Smooth muscle cell (in vitro differentiated cells): ENCODE measurements around the gene KCNG4. TPM values are rescaled to one million over a fixed set of nuclear protein-coding genes. Genes with fewer than 3 reads are reported as not detected.

Experiments used
- DNase-seq: peaks from one replicate; lab custom pipeline; 2025; ENCODE audit not compliant: unreplicated experiment; lab: John Stamatoyannopoulos, UW
- H2AFZ ChIP-seq: fragments of 200-600 bp; sonication (generic); 2 replicates; pipeline ENCODE4 v1.6.0; 2016; ENCODE audit warnings: antibody characterized with exemption, low read depth, mild to moderate bottlenecking
- H3F3A ChIP-seq: fragments of 200-600 bp; sonication (generic); 2 replicates; pipeline ENCODE4 v1.6.0; 2017; ENCODE audit warnings: antibody characterized with exemption, low read depth
- H3K27ac ChIP-seq: fragments of 200-600 bp; sonication (generic); 2 replicates; pipeline ENCODE4 v1.5.1; 2016; ENCODE audit warnings: low read depth, mild to moderate bottlenecking
- H3K27me3 ChIP-seq: fragments of 200-600 bp; sonication (generic); 2 replicates; pipeline ENCODE4 v1.6.1; 2016; ENCODE audit warnings: low read depth, mild to moderate bottlenecking
- H3K36me3 ChIP-seq: fragments of 200-600 bp; sonication (generic); 2 replicates; pipeline ENCODE4 v1.5.1; 2016; ENCODE audit warnings: low read depth
- H3K4me1 ChIP-seq: fragments of 200-600 bp; sonication (generic); 2 replicates; pipeline ENCODE4 v1.5.1; 2016; ENCODE audit warnings: low read depth
- H3K4me2 ChIP-seq: fragments of 200-600 bp; sonication (generic); 2 replicates; pipeline ENCODE4 v1.6.0; 2016; ENCODE audit warnings: mild to moderate bottlenecking
- H3K4me3 ChIP-seq: fragments of 200-600 bp; sonication (generic); 2 replicates; pipeline ENCODE4 v1.5.1; 2016; ENCODE audit warnings: mild to moderate bottlenecking
- H3K79me2 ChIP-seq: fragments of 200-600 bp; sonication (generic); 2 replicates; pipeline ENCODE4 v1.6.0; 2016; ENCODE audit warnings: low read depth, mild to moderate bottlenecking
- H3K9ac ChIP-seq: fragments of 200-600 bp; sonication (generic); 2 replicates; pipeline ENCODE4 v1.6.0; 2016; ENCODE audit warnings: low read depth
- H3K9me3 ChIP-seq: fragments of 200-600 bp; sonication (generic); replicated peaks from 2 replicates; pipeline ENCODE4 v1.5.1; 2016; ENCODE audit warnings: low read depth
- H4K20me1 ChIP-seq: fragments of 200-600 bp; sonication (generic); 2 replicates; pipeline ENCODE4 v1.6.0; 2016; ENCODE audit warnings: low read depth
- WGBS: methylation state at CpG from one replicate; pipeline ENCODE4 v1.1.7; 2016; ENCODE audit warnings: low lambda C conversion rate; 5-methylcytosine and 5-hydroxymethylcytosine counted together
- polyA plus RNA-seq: library from polyadenylated mRNA; unstranded; fragments of >200 nt; fragmentation: Nextera tagmentation; extraction: Ambion mirVana; gene quantifications from 2 replicates; pipeline ENCODE4 v1.2.1, GENCODE V29; 2016
- total RNA-seq: library from RNA; depleted of rRNA; stranded (reverse); fragments of >200 nt; gene quantifications from 2 replicates; pipeline ENCODE4 v1.2.3, GENCODE V29; 2014
- TF ChIP-seq, protein P1 (sequence below): fragments of 200-600 bp; sonication (generic); IDR thresholded peaks from 2 replicates; pipeline ENCODE4 v1.5.1; 2017; ENCODE audit warnings: borderline replicate concordance, mild to moderate bottlenecking, antibody characterized with exemption; ENCODE audit not compliant: insufficient read depth, poor library complexity, severe bottlenecking

The KCNG4 gene
- total and polyA plus RNA-seq, 2 experiments from 2014 or later, result not detected

DNA sequence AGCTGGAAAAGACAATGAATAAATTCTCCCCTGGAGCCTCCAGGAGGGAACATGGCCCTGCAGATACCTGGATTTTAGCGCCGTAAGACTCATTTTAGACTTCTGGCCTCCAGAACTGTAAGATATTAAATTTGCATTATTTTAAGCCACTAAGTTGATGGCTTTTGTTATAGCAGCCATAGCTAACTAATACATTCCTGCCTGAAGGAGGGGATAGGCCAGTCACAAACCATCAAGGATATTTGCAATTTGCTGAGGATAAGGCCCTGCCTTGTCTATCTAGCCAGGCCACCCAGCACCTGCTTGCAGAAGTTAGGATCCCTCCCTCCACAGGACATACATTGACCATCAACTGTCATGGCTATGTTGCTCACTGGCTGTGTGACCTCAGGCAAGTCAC is 4.9 kb upstream of the KCNG4 start:
- Histone ChIP-seq H3K79me2 (no peaks in the 10 kb centered on the region), H4K20me1 (no peaks in the 10 kb centered on the region), H3K9ac (no peak overlapping the region), H3K4me3 (no peak overlapping the region), H3K9me3 (no peaks in the 10 kb centered on the region), H3K36me3 (no peaks in the 10 kb centered on the region), H3F3A (no peaks in the 10 kb centered on the region), H3K27ac (no peak overlapping the region), H3K4me2 (no peak overlapping the region), H2AFZ (no peak overlapping the region), H3K4me1 (no peaks in the 10 kb centered on the region), H3K27me3 (peaks cover 2% of the 10 kb centered on the region)
- TF ChIP-seq, protein P1, sequence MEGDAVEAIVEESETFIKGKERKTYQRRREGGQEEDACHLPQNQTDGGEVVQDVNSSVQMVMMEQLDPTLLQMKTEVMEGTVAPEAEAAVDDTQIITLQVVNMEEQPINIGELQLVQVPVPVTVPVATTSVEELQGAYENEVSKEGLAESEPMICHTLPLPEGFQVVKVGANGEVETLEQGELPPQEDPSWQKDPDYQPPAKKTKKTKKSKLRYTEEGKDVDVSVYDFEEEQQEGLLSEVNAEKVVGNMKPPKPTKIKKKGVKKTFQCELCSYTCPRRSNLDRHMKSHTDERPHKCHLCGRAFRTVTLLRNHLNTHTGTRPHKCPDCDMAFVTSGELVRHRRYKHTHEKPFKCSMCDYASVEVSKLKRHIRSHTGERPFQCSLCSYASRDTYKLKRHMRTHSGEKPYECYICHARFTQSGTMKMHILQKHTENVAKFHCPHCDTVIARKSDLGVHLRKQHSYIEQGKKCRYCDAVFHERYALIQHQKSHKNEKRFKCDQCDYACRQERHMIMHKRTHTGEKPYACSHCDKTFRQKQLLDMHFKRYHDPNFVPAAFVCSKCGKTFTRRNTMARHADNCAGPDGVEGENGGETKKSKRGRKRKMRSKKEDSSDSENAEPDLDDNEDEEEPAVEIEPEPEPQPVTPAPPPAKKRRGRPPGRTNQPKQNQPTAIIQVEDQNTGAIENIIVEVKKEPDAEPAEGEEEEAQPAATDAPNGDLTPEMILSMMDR, result no peak
- 92% methylated on average over 2 of the region's 2 CpGs for WGBS
- DNase-seq, result no peak

DNA sequence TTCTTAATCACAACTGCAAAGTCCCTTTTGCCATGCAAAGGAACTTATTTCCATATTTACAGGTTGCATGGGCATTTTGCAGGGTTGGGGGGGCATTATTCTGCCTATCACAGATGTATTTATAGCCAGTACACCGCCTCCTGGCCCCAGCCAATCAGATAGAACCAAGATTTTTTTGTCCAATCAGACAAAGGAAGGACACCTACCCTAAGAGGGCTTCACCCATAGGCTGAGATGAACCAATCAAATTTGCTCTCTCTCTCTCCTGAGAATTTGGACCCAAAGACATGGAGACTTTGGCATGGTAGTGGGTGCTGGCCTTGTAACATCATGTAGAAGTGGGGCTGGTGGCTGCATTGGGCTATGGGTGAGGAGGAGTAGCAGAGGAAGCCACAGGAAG is 3.9 kb upstream of the KCNG4 start:
- TF ChIP-seq, protein P1, result no peak
- no peak overlapping the region for H2AFZ ChIP-seq
- no peak overlapping the region for H3K4me2 ChIP-seq
- peaks cover 8% of the 10 kb centered on the region for H3K27me3 ChIP-seq
- H3K9me3 ChIP-seq, result no peaks in the 10 kb centered on the region
- WGBS, result 87% methylated on average over 1 of the region's 1 CpG
- H3F3A ChIP-seq, result no peaks in the 10 kb centered on the region
- H3K27ac ChIP-seq, result no peak overlapping the region
- no peaks in the 10 kb centered on the region for H3K36me3 ChIP-seq
- no peaks in the 10 kb centered on the region for H3K4me1 ChIP-seq
- no peak overlapping the region for H3K4me3 ChIP-seq
- H4K20me1 ChIP-seq, result no peaks in the 10 kb centered on the region
- no peaks in the 10 kb centered on the region for H3K79me2 ChIP-seq
- no peak for DNase-seq
- no peak overlapping the region for H3K9ac ChIP-seq

DNA sequence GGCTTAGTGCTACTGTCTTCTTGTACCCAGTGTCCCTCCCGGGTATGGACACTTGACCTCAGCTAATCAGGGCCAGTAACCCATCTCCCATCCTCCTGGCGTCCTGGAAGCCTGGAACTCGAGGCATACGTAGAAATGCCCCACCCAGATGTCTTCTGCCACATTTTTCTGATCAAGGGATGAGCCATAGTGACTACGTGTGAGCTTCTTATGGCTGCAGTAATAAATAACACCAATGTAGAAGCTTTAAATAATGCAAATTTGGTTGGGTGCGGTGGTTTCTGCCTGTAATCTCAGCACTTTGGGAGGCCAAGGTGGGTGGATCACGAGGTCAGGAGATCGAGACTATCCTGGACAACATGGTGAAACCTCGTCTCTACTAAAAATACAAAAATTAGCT is 3.0 kb upstream of the KCNG4 start:
- H3K9ac ChIP-seq, result no peak overlapping the region
- no peak overlapping the region for H3K4me2 ChIP-seq
- no peaks in the 10 kb centered on the region for H3F3A ChIP-seq
- TF ChIP-seq, protein P1, result no peak
- H3K27me3 ChIP-seq, result peaks cover 8% of the 10 kb centered on the region
- H3K79me2 ChIP-seq, result no peaks in the 10 kb centered on the region
- no peak overlapping the region for H3K4me3 ChIP-seq
- DNase-seq, result no peak
- H3K9me3 ChIP-seq, result no peaks in the 10 kb centered on the region
- no peak overlapping the region for H3K27ac ChIP-seq
- H4K20me1 ChIP-seq, result no peaks in the 10 kb centered on the region
- no peak overlapping the region for H2AFZ ChIP-seq
- H3K36me3 ChIP-seq, result no peaks in the 10 kb centered on the region
- no peaks in the 10 kb centered on the region for H3K4me1 ChIP-seq
- WGBS, result 88% methylated on average over 9 of the region's 9 CpGs

DNA sequence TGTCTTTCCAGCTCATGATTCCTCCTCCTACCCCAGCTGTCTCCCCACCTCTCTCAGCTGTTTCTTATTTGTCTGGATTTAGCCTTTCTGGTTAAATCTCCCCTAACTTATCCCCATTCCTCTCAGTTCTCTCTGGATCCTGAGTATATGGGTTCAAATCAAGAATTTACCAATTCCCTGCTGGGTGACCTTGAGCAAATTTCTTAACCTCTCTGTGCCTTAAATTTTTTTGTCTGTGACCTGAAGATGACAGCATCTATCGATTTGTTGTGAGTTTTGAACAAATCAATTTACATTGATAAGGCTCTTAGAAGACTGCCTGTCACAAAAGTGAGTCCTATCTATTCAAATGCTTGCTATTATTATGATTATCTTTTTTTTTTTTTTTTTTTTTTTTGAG is 2.0 kb upstream of the KCNG4 start:
- Histone ChIP-seq H3K4me2 (no peak overlapping the region), H3K79me2 (no peaks in the 10 kb centered on the region), H3K9ac (no peak overlapping the region), H3K4me1 (no peaks in the 10 kb centered on the region), H3K27me3 (peaks cover 8% of the 10 kb centered on the region), H2AFZ (no peak overlapping the region), H3K27ac (no peak overlapping the region), H3F3A (no peaks in the 10 kb centered on the region), H3K4me3 (no peak overlapping the region), H4K20me1 (no peaks in the 10 kb centered on the region), H3K9me3 (no peaks in the 10 kb centered on the region), H3K36me3 (no peaks in the 10 kb centered on the region)
- 72% methylated on average over 1 of the region's 1 CpG for WGBS
- DNase-seq, result no peak
- TF ChIP-seq, protein P1, result no peak
